Psoas muscle (tissue), 8 donors: ENCODE data around the gene WDR17. TPM values are rescaled to one million over a fixed set of nuclear protein-coding genes. Genes with fewer than 3 reads are reported as not detected.
"Not testable (repeated sequence)": the region's sequence is repeated elsewhere in the genome, so short reads cannot be mapped to it uniquely, and the experiment has no call there.

ENCODE experiments used
- ATAC-seq, 4 donors: fragments of 200-7000 bp; cut with Tn5 transposase; one replicate each; pipeline ENCODE4 v1.9.1; 2020; ENCODE audit warnings: moderate library complexity in 3 of 4, mild to moderate bottlenecking in 2 of 4
- DNase-seq, 2 donors: peaks; one replicate each; pipeline ENCODE4 v3.0.0-alpha.2; 2020
- H3K27ac ChIP-seq: fragments of 200-600 bp; one replicate; pipeline ENCODE4 v1.8.0; 2022
- H3K27me3 ChIP-seq, 3 donors: fragments of 200-600 bp in 1 of 3; one replicate each; pipeline versions ENCODE4 v1.6.1 to v1.8.0; 2013 to 2022; ENCODE audit warnings: low read length in 2 of 3, mild to moderate bottlenecking in 2 of 3, moderate library complexity in 1 of 3; ENCODE audit not compliant: insufficient read depth in 3 of 3
- H3K36me3 ChIP-seq, 2 donors: fragments of 200-600 bp in 1 of 2; one replicate each; pipeline versions ENCODE4 v1.6.1 to v1.8.0; 2013 to 2022; ENCODE audit warnings: low read depth in 1 of 2, mild to moderate bottlenecking in 1 of 2, moderate library complexity in 1 of 2; ENCODE audit not compliant: insufficient read depth in 1 of 2
- H3K4me1 ChIP-seq: fragments of 200-600 bp; one replicate; pipeline ENCODE4 v1.8.0; 2022
- H3K4me3 ChIP-seq: fragments of 200-600 bp; one replicate; pipeline ENCODE4 v1.8.0; 2022; ENCODE audit warnings: mild to moderate bottlenecking
- H3K9me3 ChIP-seq: fragments of 200-600 bp; one replicate; pipeline ENCODE4 v1.8.0; 2022
- CTCF ChIP-seq: fragments of 200-600 bp; IDR thresholded peaks from one replicate; pipeline ENCODE4 v1.8.0; 2022; ENCODE audit warnings: antibody characterized with exemption
- WGBS, 3 donors: extraction: QIAGEN DNeasy Blood & Tissue Kit; methylation state at CpG; one replicate each; pipeline versions ENCODE4 v1.1.6 to v1.1.7; 2013; 5-methylcytosine and 5-hydroxymethylcytosine counted together
- intact Hi-C, 2 donors: fragments of 100-400 bp; cut with DNase I; formaldehyde crosslinking; loops; one replicate each; pipeline versions ENCODE4 v1.11.0 to v1.14.2; 2022
- polyA plus RNA-seq, 3 donors: library from polyadenylated mRNA; stranded (reverse); fragments of 200-250 nt; gene quantifications; one replicate each; pipeline ENCODE4 v1.2.3, GENCODE V29; 2013
- total RNA-seq, 4 donors: library from RNA; stranded (reverse); fragmentation: NEBNext Ultra II Directional in 2 of 4; extraction: Animal tissue kit (Norgen Biotek cat#: 25700) in 2 of 4; gene quantifications; one replicate each; pipeline versions ENCODE4 v1.2.1 to v1.2.4, GENCODE V29; 2021 to 2023
- donor health status: healthy with polysubstance abuse.
- donor health status: DM: no; HTN: no; CAD: no; lungs with moderate emphysema.
- donor health status: Bipolar disorder and iron deficiency.
- donor health status: healthy.
- donor health status: DM: yes; HTN: yes; CAD: no.
- donor health status: DM: no; HTN: no; CAD: no.
- donor health status: DM: no; HTN: no; CAD: no.
- donor health status: DM: yes; HTN: yes; CAD: no.

Gene WDR17
- total and polyA plus RNA-seq, 7 donors = 0.08 to 0.75 (median 0.46) TPM

GRCh38 chr4:176210101-176210500, 144.5 kb downstream of the WDR17 start:
- H3K36me3 ChIP-seq = peaks cover 0 to 16% of the 10 kb centered on the region in 2 donors
- no peaks in the 10 kb centered on the region for H3K9me3 ChIP-seq
- intact Hi-C loops = loop anchor here in 1 of 2 donors (10.0 kb wide), 1 partner anchor 55 kb away; no protein-coding TSS in a partner anchor
- H3K27ac ChIP-seq = peak overlapping the region; percentile 39
- DNase-seq = no peak
- no peaks in the 10 kb centered on the region for H3K4me1 ChIP-seq
- peak; percentile 32 to 50 (median 46) for ATAC-seq
- WGBS, 3 donors = 86 to 93% (median 88%) methylated on average over 3 of the region's 3 CpGs
- no peak overlapping the region for H3K4me3 ChIP-seq
- no peaks in the 10 kb centered on the region for H3K27me3 ChIP-seq
- TF ChIP-seq CTCF = no peak

- no peak for DNase-seq
- peak overlapping the region; percentile 39 for H3K27ac ChIP-seq
- intact Hi-C loops = loop anchor here in 1 of 2 donors (10.0 kb wide), 1 partner anchor 56 kb away; no protein-coding TSS in a partner anchor
Observed at GRCh38 chr4:176210579-176211296, 145.1 kb downstream of the WDR17 start.

GRCh38 chr4:176212351-176212750, 146.7 kb downstream of the WDR17 start:
- H3K4me3 ChIP-seq, DNase-seq, ATAC-seq, H3K4me1 ChIP-seq, H3K27me3 ChIP-seq, H3K9me3 ChIP-seq: not testable (repeated sequence)
- peak overlapping the region; percentile 30 for H3K27ac ChIP-seq
- intact Hi-C loops = loop anchor here in 1 of 2 donors (10.0 kb wide), 1 partner anchor 58 kb away; no protein-coding TSS in a partner anchor
- H3K36me3 ChIP-seq = peaks cover 0 to 39% of the 10 kb centered on the region in 2 donors
- 68 to 74% (median 72%) methylated on average over 3 of the region's 3 CpGs for WGBS, 3 donors

More at GRCh38 chr4:176210579-176211296, 145.1 kb downstream of the WDR17 start:
- H3K4me1 ChIP-seq = no peaks in the 10 kb centered on the region
- H3K36me3 ChIP-seq = peaks cover 0 to 23% of the 10 kb centered on the region in 2 donors
- H3K27me3 ChIP-seq = no peaks in the 10 kb centered on the region
- ATAC-seq = peak; percentile 47 to 54 (median 48)
- no peaks in the 10 kb centered on the region for H3K9me3 ChIP-seq
- WGBS, 3 donors = 67 to 71% (median 68%) methylated on average over 7 of the region's 7 CpGs
- TF ChIP-seq CTCF = no peak
- H3K4me3 ChIP-seq = no peak overlapping the region

GRCh38 chr4:176217510-176217909, 151.9 kb downstream of the WDR17 start:
- WGBS, 3 donors = 65 to 83% (median 65%) methylated on average over 2 of the region's 2 CpGs
- intact Hi-C loops = loop anchor here in 1 of 2 donors (10.0 kb wide), 1 partner anchor 63 kb away; no protein-coding TSS in a partner anchor
- ATAC-seq (no peak), DNase-seq (no peak)
- H3K27ac ChIP-seq = no peak overlapping the region
- no peaks in the 10 kb centered on the region for H3K9me3 ChIP-seq
- no peak for TF ChIP-seq CTCF
- no peaks in the 10 kb centered on the region for H3K27me3 ChIP-seq
- H3K36me3 ChIP-seq = peaks cover 0 to 75% of the 10 kb centered on the region in 2 donors
- no peak overlapping the region for H3K4me3 ChIP-seq
- peaks cover 9% of the 10 kb centered on the region for H3K4me1 ChIP-seq

GRCh38 chr4:176222149-176222548, 156.5 kb downstream of the WDR17 start:
- intact Hi-C loops = loop anchor here in 1 of 2 donors (5.0 kb wide), 1 partner anchor 40 kb away; no protein-coding TSS in a partner anchor

More at GRCh38 chr4:176222149-176222548, 156.5 kb downstream of the WDR17 start:
- Histone ChIP-seq H3K4me3 (no peak overlapping the region), H3K27me3 (no peaks in the 10 kb centered on the region), H3K27ac (peak overlapping the region; percentile 5), H3K9me3 (no peaks in the 10 kb centered on the region), H3K4me1 (peaks cover 15% of the 10 kb centered on the region), H3K36me3 (peaks cover 3 to 84% of the 10 kb centered on the region in 2 donors)
- ATAC-seq (no peak), DNase-seq (no peak)
- TF ChIP-seq CTCF = no peak
- 35 to 64% (median 35%) methylated on average over 5 of the region's 5 CpGs for WGBS, 3 donors
